Measurements from ENCODE around the gene FAF1. TPM values are rescaled to one million over a fixed set of nuclear protein-coding genes. Genes with fewer than 3 reads are reported as not detected.

Gene FAF1
- total RNA-seq, 1 donor from 2014 or later: 54.3 TPM

- no peak overlapping the region for H3K27ac Mint-ChIP-seq (ENCODE audit: unreplicated experiment)
- no peak for TF ChIP-seq CTCF (IDR thresholded peaks at IDR 0.05; ENCODE audit: unreplicated experiment)
- peaks cover 3% of the 10 kb centered on the region for H3K36me3 Mint-ChIP-seq (ENCODE audit: low read depth, unreplicated experiment)
- no peak overlapping the region for H3K4me3 Mint-ChIP-seq (ENCODE audit: unreplicated experiment)
- H3K4me1 Mint-ChIP-seq (ENCODE audit: unreplicated experiment): no peaks in the 10 kb centered on the region
- H3K9me3 Mint-ChIP-seq (ENCODE audit: unreplicated experiment): no peaks in the 10 kb centered on the region
- DNase-seq (ENCODE audit: low spot score): no peak
- H3K27me3 Mint-ChIP-seq (ENCODE audit: unreplicated experiment): no peaks in the 10 kb centered on the region
These were observed 36.5 kb downstream of the FAF1 start for GRCh38 chr1:50923564-50923963.

- Mint-ChIP-seq H3K27me3 (ENCODE audit: unreplicated experiment) (peaks cover 2% of the 10 kb centered on the region), H3K4me1 (ENCODE audit: unreplicated experiment) (peaks cover 5% of the 10 kb centered on the region), H3K36me3 (ENCODE audit: low read depth, unreplicated experiment) (peaks cover 3% of the 10 kb centered on the region), H3K4me3 (ENCODE audit: unreplicated experiment) (no peak overlapping the region), H3K27ac (ENCODE audit: unreplicated experiment) (no peak overlapping the region), H3K9me3 (ENCODE audit: unreplicated experiment) (no peaks in the 10 kb centered on the region)
- DNase-seq (ENCODE audit: low spot score): no peak
- TF ChIP-seq CTCF (IDR thresholded peaks at IDR 0.05; ENCODE audit: unreplicated experiment): no peak
These were observed 39.0 kb downstream of the FAF1 start for GRCh38 chr1:50921029-50921428.

- Mint-ChIP-seq H3K27ac (ENCODE audit: unreplicated experiment) (no peak overlapping the region), H3K27me3 (ENCODE audit: unreplicated experiment) (peaks cover 2% of the 10 kb centered on the region), H3K4me1 (ENCODE audit: unreplicated experiment) (peaks cover 5% of the 10 kb centered on the region), H3K36me3 (ENCODE audit: low read depth, unreplicated experiment) (peaks cover 3% of the 10 kb centered on the region), H3K9me3 (ENCODE audit: unreplicated experiment) (no peaks in the 10 kb centered on the region), H3K4me3 (ENCODE audit: unreplicated experiment) (no peak overlapping the region)
- DNase-seq (ENCODE audit: low spot score): no peak
- no peak for TF ChIP-seq CTCF (IDR thresholded peaks at IDR 0.05; ENCODE audit: unreplicated experiment)
These were observed 39.7 kb downstream of the FAF1 start for GRCh38 chr1:50920409-50920808.

- Mint-ChIP-seq H3K27ac (ENCODE audit: unreplicated experiment) (no peak overlapping the region), H3K36me3 (ENCODE audit: low read depth, unreplicated experiment) (peaks cover 3% of the 10 kb centered on the region), H3K27me3 (ENCODE audit: unreplicated experiment) (peaks cover 2% of the 10 kb centered on the region), H3K9me3 (ENCODE audit: unreplicated experiment) (no peaks in the 10 kb centered on the region), H3K4me3 (ENCODE audit: unreplicated experiment) (no peak overlapping the region), H3K4me1 (ENCODE audit: unreplicated experiment) (peaks cover 5% of the 10 kb centered on the region)
- no peak for TF ChIP-seq CTCF (IDR thresholded peaks at IDR 0.05; ENCODE audit: unreplicated experiment)
- no peak for DNase-seq (ENCODE audit: low spot score)
These were observed 42.6 kb downstream of the FAF1 start for GRCh38 chr1:50917138-50918137.

GRCh38 chr1:50915621-50916020 is 44.4 kb downstream of the FAF1 start:
- Mint-ChIP-seq H3K27me3 (ENCODE audit: unreplicated experiment) (peaks cover 2% of the 10 kb centered on the region), H3K27ac (ENCODE audit: unreplicated experiment) (no peak overlapping the region), H3K4me3 (ENCODE audit: unreplicated experiment) (no peak overlapping the region), H3K4me1 (ENCODE audit: unreplicated experiment) (peaks cover 5% of the 10 kb centered on the region), H3K36me3 (ENCODE audit: low read depth, unreplicated experiment) (peaks cover 1% of the 10 kb centered on the region), H3K9me3 (ENCODE audit: unreplicated experiment) (no peaks in the 10 kb centered on the region)
- no peak for TF ChIP-seq CTCF (IDR thresholded peaks at IDR 0.05; ENCODE audit: unreplicated experiment)
- DNase-seq (ENCODE audit: low spot score): no peak

Data from endothelial cell (in vitro differentiated cells).